ENCODE data around the gene HEATR3. TPM values are rescaled to one million over a fixed set of nuclear protein-coding genes. Genes with fewer than 3 reads are reported as not detected.
A peak's percentile ranks its signal among the peaks of the same experiment; 100 is the strongest.

The HEATR3 gene
- total and polyA plus RNA-seq, 2 of the 13 experiments (the other 11 are each of a cell fraction or from before 2014, with no cell fraction given), result 22.4 to 52.4 TPM

GRCh38 chr16:50035468-50035992 lies 30.2 kb upstream of the HEATR3 start (continued):
- TF ChIP-seq BRF2 (CRISPR knock-in tag; IDR thresholded peaks at IDR 0.05), result no peak
- TF ChIP-seq MEIS2 (CRISPR knock-in tag; IDR thresholded peaks at IDR 0.05), result no peak
- TF ChIP-seq, protein P1, sequence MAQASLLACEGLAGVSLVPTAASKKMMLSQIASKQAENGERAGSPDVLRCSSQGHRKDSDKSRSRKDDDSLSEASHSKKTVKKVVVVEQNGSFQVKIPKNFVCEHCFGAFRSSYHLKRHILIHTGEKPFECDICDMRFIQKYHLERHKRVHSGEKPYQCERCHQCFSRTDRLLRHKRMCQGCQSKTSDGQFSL (CRISPR knock-in tag; IDR thresholded peaks at IDR 0.05), result no peak
- TF ChIP-seq MAFG (CRISPR knock-in tag; IDR thresholded peaks at IDR 0.05), result no peak
- no peak for TF ChIP-seq GLI4 (CRISPR knock-in tag; IDR thresholded peaks at IDR 0.05; ENCODE audit: borderline replicate concordance)
- TF ChIP-seq, protein P2, sequence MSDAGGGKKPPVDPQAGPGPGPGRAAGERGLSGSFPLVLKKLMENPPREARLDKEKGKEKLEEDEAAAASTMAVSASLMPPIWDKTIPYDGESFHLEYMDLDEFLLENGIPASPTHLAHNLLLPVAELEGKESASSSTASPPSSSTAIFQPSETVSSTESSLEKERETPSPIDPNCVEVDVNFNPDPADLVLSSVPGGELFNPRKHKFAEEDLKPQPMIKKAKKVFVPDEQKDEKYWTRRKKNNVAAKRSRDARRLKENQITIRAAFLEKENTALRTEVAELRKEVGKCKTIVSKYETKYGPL (CRISPR knock-in tag; IDR thresholded peaks at IDR 0.05), result no peak
- peak; percentile 94 for TF ChIP-seq FOSL1 (CRISPR knock-in tag; IDR thresholded peaks at IDR 0.05; ENCODE audit: borderline replicate concordance)
- TF ChIP-seq ZNF784 (CRISPR knock-in tag; IDR thresholded peaks at IDR 0.05; ENCODE audit: borderline replicate concordance), result no peak
- no peak for TF ChIP-seq REPIN1 (CRISPR knock-in tag; IDR thresholded peaks at IDR 0.05; ENCODE audit: borderline replicate concordance, low read depth)
- TF ChIP-seq ELF3 (CRISPR knock-in tag; IDR thresholded peaks at IDR 0.05), result peak; percentile 50; the same call in 1 of the 2 replicates
- TF ChIP-seq, protein P3, sequence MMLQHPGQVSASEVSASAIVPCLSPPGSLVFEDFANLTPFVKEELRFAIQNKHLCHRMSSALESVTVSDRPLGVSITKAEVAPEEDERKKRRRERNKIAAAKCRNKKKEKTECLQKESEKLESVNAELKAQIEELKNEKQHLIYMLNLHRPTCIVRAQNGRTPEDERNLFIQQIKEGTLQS (CRISPR knock-in tag; IDR thresholded peaks at IDR 0.05), result peak; percentile 93
- TF ChIP-seq JUN (CRISPR knock-in tag; IDR thresholded peaks at IDR 0.05), result no peak
- TF ChIP-seq, protein P4, sequence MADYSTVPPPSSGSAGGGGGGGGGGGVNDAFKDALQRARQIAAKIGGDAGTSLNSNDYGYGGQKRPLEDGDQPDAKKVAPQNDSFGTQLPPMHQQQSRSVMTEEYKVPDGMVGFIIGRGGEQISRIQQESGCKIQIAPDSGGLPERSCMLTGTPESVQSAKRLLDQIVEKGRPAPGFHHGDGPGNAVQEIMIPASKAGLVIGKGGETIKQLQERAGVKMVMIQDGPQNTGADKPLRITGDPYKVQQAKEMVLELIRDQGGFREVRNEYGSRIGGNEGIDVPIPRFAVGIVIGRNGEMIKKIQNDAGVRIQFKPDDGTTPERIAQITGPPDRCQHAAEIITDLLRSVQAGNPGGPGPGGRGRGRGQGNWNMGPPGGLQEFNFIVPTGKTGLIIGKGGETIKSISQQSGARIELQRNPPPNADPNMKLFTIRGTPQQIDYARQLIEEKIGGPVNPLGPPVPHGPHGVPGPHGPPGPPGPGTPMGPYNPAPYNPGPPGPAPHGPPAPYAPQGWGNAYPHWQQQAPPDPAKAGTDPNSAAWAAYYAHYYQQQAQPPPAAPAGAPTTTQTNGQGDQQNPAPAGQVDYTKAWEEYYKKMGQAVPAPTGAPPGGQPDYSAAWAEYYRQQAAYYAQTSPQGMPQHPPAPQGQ (CRISPR knock-in tag; IDR thresholded peaks at IDR 0.05; ENCODE audit: borderline replicate concordance), result no peak
- TF ChIP-seq ATF4 (CRISPR knock-in tag; IDR thresholded peaks at IDR 0.05), result peak in 1 of 2 experiments; percentile 78; a peak in 2 of 4 replicates
- peak; percentile 82; the same call in 1 of the 2 replicates for TF ChIP-seq HOXA5 (CRISPR knock-in tag; IDR thresholded peaks at IDR 0.05)
- no peak for TF ChIP-seq NFKB2 (CRISPR knock-in tag; IDR thresholded peaks at IDR 0.05; ENCODE audit: borderline replicate concordance)
- TF ChIP-seq SP4 (CRISPR knock-in tag; IDR thresholded peaks at IDR 0.05), result no peak
- no peak for TF ChIP-seq NAIF1 (CRISPR knock-in tag; IDR thresholded peaks at IDR 0.05; ENCODE audit: borderline replicate concordance)
- peak; percentile 47; the same call in 1 of the 2 replicates for TF ChIP-seq CREB1 (IDR thresholded peaks at IDR 0.05)
- peak; percentile 58 for TF ChIP-seq CREB1 (CRISPR knock-in tag; IDR thresholded peaks at IDR 0.05)
- 0 out of 2 replicates have a peak, but pooled peaks have one; percentile 61 for TF ChIP-seq DMAP1 (CRISPR knock-in tag; IDR thresholded peaks at IDR 0.05)
- no peak for TF ChIP-seq ZFP37 (CRISPR knock-in tag; IDR thresholded peaks at IDR 0.05; ENCODE audit: borderline replicate concordance)
- TF ChIP-seq DPF2 (CRISPR knock-in tag; IDR thresholded peaks at IDR 0.05; ENCODE audit: borderline replicate concordance, low read depth), result peak; percentile 95
- peak; percentile 74; the same call in 1 of the 2 replicates for TF ChIP-seq CHD4 (IDR thresholded peaks at IDR 0.05; ENCODE audit: borderline replicate concordance, low read length)
- no peak for TF ChIP-seq TAF15 (IDR thresholded peaks at IDR 0.05; ENCODE audit: low read depth, low read length, poor library complexity, severe bottlenecking)

All from HepG2 (cell line).